GM12891 (cell line): ENCODE results near the gene NDOR1.
A peak's percentile ranks its signal among the peaks of the same experiment; 100 is the strongest.
"Not testable (repeated sequence)": the region's sequence is repeated elsewhere in the genome, so short reads cannot be mapped to it uniquely, and the experiment has no call there.

Experiments used
- DNase-seq: peaks from one replicate; pipeline ENCODE4 v3.0.0; 2011; ENCODE audit warnings: low spot score; ENCODE audit not compliant: insufficient read length
- FAIRE-seq: peaks from 2 replicates; lab custom pipeline; 2011; peaks lifted over from hg19 to GRCh38; lab: Jason Lieb, UNC
- PAX5 ChIP-seq: IDR thresholded peaks from 2 replicates; pipeline ENCODE4 v1.6.1; 2011; ENCODE audit warnings: low read length, moderate library complexity, mild to moderate bottlenecking; ENCODE audit not compliant: insufficient read depth, severe bottlenecking
- POLR2A ChIP-seq: IDR thresholded peaks from 2 replicates; pipeline ENCODE4 v1.6.1; 2011; ENCODE audit warnings: low read depth, low read length, control low read depth
- POLR2AphosphoS5 ChIP-seq: IDR thresholded peaks from 2 replicates; pipeline ENCODE4 v1.6.1; 2011; ENCODE audit warnings: low read depth, low read length, control low read depth
- POU2F2 ChIP-seq: IDR thresholded peaks from 2 replicates; pipeline ENCODE4 v1.6.1; 2011; ENCODE audit warnings: low read depth, mild to moderate bottlenecking, control low read depth, low read length, moderate library complexity
- SPI1 ChIP-seq: IDR thresholded peaks from 2 replicates; pipeline ENCODE4 v1.6.1; 2011; ENCODE audit warnings: low read depth, low read length, control low read depth
- TAF1 ChIP-seq: IDR thresholded peaks from 2 replicates; pipeline ENCODE4 v1.6.1; 2011; ENCODE audit warnings: low read depth, low read length, control low read depth

Gene NDOR1

DNA sequence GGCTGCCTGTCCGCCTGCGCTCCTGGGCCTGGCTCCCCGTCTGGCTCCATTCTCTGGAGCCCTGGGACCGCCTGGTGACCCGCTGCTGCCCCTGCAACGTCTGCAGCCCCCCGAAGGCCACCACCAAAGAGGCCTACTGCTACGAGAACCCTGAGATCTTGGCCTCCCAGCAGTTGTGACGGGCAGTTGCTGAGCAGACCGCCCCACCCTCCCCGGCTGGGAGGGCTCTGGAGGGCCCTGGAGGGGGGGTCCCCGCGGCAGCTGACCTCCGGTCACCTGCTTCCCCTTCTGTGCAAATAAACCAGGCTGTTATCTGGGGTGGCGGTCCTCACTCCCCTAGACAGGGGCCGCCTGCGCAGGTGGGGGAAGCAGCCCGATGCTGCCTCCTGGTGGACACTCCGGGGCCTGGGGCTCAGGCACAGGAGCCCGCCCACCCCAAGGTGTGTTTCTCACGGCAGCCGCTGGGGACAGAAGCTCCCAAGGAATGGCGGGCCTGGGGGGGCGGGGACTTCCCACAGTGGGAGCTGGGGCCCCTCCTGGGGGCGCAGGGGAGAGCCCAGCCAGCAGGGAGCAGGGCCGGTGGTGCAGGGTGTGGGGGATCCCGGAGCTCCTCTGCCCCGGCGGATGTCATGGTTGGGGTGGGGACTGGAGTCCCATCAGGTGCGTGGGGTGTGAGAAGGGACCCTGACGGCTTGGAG lies 30.9 kb downstream of the NDOR1 start:
- FAIRE-seq = peak; percentile 95
- no peak for TF ChIP-seq POLR2A
- TF ChIP-seq POLR2AphosphoS5 = no peak
- no peak for TF ChIP-seq SPI1
- TF ChIP-seq PAX5 = no peak
- no peak for TF ChIP-seq POU2F2
- TF ChIP-seq TAF1 = no peak
- DNase-seq = peak; percentile 99

DNA sequence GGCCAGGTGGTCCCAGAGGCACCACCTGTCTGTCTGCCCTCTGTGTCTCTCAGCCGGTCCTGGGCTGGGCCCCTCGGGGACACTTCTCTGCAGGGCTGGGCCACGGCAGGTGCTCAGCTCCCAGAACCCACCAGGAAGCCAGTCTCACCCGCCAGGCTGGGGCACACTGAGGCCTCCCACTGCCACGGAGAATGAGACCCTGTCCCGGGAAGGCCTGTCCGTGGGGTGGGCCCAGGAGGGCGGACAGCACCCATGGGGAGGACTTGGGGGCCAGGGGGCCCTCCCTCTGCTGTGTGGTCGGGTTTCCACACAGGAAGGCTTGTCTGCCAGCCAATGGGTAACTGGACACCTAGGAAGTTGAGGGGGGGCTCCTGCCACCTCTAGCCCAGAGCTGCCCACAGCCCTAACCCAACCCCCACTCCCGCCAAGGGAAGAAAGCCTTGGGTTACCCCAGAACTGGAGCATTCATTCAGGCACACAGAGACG lies 31.5 kb downstream of the NDOR1 start:
- no peak for TF ChIP-seq TAF1
- no peak for TF ChIP-seq POLR2A
- TF ChIP-seq SPI1 = no peak
- FAIRE-seq = peak; percentile 57
- no peak for DNase-seq

DNA sequence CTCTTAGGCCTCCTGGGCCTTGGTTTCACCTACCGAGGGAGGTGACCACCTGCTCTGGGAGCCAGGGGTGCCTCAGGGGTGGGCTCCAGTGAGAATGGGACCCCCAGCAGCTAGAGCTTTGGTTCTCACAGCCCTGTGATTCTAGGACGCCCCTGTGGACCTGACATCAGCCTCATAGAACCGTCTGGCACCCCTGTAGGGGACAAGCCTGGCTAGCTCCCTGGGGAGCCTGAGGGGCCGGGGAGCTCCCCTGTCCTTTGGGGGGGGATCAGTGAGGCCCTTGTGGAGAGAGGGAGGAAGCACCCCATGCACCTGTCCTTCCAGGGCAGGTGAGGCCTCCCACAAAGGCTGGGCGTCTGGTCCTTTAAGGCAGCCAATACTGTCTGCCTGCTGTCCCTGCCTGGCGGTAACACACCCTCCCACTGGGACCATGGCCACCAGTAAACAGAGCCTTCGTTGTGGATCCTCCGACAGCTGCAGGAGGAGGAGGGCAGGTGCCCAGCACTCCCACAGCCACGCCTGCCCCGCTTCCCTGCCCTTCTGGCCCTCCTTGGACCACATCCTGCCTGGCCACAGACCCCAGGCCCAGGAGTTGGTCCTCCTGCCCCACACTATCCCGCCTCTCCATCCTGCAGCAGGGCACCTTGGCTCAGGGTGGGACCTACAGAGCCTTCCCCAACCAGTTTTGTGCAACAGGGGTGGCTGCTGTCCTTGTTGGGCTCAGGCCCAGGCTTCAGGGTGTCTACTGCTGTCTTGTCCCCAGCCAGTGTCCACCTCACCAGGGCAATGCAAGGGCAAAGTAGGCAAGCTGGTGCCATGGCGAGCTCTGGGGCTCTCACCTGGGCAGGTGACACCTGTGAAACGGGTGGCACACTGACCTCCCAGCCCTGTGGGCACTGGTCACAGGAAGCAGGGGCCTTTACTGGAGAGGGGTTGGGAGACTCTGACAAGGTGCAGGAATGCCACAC lies 32.5 kb downstream of the NDOR1 start:
- TF ChIP-seq PAX5 = no peak
- no peak for TF ChIP-seq POU2F2
- TF ChIP-seq POLR2AphosphoS5 = no peak
- TF ChIP-seq POLR2A = no peak
- TF ChIP-seq SPI1 = no peak
- TF ChIP-seq TAF1 = no peak
- FAIRE-seq (no peak), DNase-seq (no peak)

DNA sequence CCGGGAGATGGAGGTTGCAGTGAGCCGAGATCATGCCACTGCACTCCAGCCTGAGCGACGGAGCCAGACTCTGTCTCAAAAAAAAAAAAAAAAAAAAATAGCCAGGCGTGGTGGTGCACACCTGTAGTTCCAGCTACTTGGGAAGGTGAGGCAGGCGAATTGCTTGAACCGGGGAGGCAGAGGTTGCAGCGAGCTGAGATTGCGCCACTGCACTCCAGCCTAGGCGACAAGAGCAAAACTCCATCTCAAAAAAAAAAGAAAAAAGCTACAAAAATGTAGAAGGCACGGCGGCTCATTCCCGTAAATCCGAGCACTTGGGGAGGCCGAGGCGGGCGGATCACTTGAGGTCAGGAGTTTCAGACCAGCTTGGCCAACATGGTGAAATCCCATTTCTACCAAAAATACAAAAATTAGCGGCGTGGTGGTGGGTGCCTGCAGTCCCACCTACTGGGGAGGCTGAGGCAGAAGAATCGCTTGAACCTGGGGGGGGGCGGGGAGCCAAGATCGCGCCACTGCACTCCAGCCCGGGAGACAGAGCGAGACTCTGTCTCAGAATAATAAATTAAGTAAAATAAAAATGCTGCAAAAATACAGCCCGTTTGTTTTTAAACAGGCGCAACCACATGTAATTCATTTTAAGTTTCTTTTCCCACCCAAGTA lies 34.2 kb downstream of the NDOR1 start:
- not testable (repeated sequence) for FAIRE-seq, DNase-seq

DNA sequence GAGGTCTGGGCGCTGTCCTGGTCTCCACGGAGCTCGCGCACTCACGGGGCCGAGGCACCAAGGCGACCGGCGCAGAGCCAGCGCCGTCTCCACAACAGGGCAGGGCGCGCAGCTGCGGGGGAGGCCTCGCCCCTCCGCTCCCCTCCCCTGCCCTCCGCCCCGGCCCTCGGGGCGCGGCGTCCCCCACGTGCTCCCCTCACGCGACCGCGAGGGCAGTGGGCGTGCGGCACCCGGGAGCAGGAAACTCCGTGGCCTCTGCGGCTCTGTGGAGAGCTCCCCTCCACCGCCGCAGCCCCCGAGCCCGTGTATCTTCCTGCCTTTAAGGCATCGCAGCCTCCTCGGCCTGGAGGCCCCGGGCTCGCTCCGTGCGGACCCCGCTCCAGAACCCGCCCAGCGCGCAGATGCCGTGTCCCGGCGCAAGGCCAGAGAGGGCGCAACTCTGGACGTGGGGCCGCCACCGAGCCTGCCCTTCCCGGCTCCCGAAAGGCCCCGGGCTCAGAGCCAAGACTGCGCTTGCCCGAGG lies 34.9 kb downstream of the NDOR1 start:
- DNase-seq = peak; percentile 67
- no peak for FAIRE-seq
- TF ChIP-seq POLR2AphosphoS5 (no peak), POU2F2 (no peak), TAF1 (peak; percentile 21), PAX5 (no peak), POLR2A (no peak), SPI1 (no peak)

DNA sequence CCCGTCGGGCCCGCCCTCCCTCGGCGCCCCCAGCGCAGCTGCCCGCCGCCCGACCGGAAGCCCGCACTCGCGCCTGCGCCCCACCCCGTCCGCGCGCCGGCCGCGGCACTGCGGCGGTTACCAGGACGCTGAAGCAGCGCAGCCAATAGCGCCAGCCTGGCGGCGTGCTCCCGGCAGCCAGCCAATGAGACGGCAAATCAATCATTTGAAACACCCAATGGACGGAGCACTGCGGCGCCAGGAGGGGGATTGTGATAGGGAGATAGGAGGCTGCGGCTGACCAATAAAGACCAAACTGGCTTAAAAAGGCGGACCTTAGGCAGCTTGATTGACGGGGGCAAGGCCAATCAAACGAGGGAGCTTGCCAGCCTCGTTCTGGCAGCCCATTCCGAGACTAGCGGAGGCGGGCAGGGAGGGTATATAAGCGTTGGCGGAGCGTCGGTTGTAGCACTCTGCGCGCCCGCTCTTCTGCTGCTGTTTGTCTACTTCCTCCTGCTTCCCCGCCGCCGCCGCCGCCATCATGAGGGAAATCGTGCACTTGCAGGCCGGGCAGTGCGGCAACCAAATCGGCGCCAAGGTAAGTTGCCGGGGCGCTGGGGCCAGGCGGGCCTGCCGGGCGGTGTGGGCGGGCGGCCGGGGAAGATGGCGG lies 35.5 kb downstream of the NDOR1 start, which contains the start of gene TUBB4B:
TUBB4B (plus strand) TSS at position 447 of the 649 bp plus-strand sequence; CDS start at position 521, 74 bp downstream.
- TF ChIP-seq TAF1 = peak; percentile 99
- peak; percentile 99 for TF ChIP-seq POLR2AphosphoS5
- TF ChIP-seq POLR2A = peak; percentile 99
- no peak for TF ChIP-seq PAX5
- TF ChIP-seq SPI1 = no peak
- TF ChIP-seq POU2F2 = peak; percentile 90
- FAIRE-seq (peak; percentile 100), DNase-seq (peak; percentile 99)

DNA sequence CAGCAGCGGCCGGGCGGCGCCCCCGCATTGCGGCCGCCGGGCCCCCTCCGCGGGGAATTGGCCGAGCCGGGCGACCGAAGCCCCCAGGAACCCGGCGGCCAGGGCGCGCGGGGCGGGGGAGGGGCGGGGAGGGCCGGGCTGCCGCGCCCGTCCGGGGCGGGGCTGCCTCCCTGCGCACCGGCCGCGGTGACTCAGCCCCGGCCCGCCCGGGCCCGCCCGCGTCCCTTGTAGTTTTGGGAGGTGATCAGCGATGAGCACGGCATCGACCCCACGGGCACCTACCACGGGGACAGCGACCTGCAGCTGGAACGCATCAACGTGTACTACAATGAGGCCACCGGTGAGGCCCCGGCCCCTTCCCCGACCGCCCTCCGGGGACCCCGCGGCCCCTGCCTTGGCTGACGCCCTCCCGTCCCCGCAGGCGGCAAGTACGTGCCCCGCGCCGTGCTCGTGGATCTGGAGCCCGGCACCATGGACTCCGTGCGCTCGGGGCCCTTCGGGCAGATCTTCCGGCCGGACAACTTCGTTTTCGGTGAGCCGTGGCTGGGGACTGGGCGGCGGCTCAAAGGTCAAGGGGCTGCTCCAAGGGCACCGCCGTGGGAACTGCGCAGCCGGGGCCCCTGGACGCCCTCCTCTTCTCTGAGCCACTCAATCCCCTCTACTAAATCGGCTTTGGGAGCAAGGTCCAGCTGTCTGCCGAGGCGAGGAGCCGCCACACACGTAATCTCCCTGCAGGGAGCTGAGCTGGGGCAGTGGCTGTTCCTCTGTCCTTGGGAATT lies 36.2 kb downstream of the NDOR1 start:
- peak; percentile 33 for FAIRE-seq
- DNase-seq = peak; percentile 65
- TF ChIP-seq PAX5 (no peak), POU2F2 (no peak), TAF1 (no peak), POLR2AphosphoS5 (no peak), POLR2A (no peak)
